Measurements from ENCODE around the gene HACD1. TPM values are rescaled to one million over a fixed set of nuclear protein-coding genes. Genes with fewer than 3 reads are reported as not detected.

The HACD1 gene
- total RNA-seq, 4 donors from 2014 or later, result 51.9 to 79.9 (median 71.2) TPM

DNA sequence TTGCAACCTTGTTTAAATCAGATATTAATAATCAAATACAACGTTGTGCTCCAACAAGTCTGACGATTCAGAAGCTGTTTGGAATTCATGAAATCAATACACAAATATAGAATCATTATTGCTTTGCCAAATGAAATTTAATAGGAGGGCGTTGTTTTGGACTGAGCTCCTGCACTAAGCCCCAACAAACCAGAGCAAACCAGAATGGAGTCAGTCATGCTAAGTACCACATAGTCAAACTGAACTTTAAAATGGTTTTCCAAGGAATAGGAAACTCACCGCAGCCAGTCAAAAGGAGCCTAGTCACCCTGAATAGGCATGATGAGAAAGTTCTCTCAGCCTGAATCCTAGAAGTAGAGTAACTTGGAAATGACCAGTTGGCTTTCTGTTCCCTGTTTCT lies 53.7 kb downstream of the HACD1 start:
- H3K9me3 ChIP-seq, result no peaks in the 10 kb centered on the region
- DNase-seq (ENCODE audit: extremely low spot score), result no peak
- intact Hi-C loops (cut with DNase I), result no loop called here
- no peaks in the 10 kb centered on the region for H3K27me3 ChIP-seq
- H3K4me1 ChIP-seq, result peaks cover 0 to 12% (median 11%) of the 10 kb centered on the region in 4 donors
- TF ChIP-seq POLR2AphosphoS5 (IDR thresholded peaks at IDR 0.05) (no peak), EP300 (IDR thresholded peaks at IDR 0.05) (no peak), POLR2A (IDR thresholded peaks at IDR 0.05; ENCODE audit: low read depth) (no peak)
- TF ChIP-seq, protein P1, sequence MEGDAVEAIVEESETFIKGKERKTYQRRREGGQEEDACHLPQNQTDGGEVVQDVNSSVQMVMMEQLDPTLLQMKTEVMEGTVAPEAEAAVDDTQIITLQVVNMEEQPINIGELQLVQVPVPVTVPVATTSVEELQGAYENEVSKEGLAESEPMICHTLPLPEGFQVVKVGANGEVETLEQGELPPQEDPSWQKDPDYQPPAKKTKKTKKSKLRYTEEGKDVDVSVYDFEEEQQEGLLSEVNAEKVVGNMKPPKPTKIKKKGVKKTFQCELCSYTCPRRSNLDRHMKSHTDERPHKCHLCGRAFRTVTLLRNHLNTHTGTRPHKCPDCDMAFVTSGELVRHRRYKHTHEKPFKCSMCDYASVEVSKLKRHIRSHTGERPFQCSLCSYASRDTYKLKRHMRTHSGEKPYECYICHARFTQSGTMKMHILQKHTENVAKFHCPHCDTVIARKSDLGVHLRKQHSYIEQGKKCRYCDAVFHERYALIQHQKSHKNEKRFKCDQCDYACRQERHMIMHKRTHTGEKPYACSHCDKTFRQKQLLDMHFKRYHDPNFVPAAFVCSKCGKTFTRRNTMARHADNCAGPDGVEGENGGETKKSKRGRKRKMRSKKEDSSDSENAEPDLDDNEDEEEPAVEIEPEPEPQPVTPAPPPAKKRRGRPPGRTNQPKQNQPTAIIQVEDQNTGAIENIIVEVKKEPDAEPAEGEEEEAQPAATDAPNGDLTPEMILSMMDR (IDR thresholded peaks at IDR 0.05), result no peak
- no peaks in the 10 kb centered on the region for H3K36me3 ChIP-seq
- WGBS, result 77% methylated on average over 4 of the region's 4 CpGs
- no peak overlapping the region for H3K4me3 ChIP-seq
- H3K27ac ChIP-seq (replicated peaks in 1 of 4), result no peak overlapping the region

DNA sequence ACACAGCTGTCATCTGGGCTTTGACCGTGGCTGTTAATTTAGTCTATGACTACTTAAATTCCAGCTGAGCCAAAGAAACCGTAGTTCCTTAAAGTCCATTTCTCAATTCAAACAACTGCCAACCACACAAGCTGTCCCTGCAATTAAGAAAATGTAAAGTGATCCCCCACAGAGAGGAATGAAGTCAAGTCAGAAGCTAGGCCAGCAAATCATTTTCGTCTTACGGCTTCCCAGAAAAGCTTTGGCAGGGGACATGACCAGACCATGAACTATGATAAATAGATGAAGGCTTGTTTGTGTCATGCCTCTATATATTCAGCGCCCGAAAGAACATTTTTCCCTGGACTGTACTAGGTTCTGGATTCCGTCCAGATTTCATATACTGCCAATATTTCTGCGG lies 54.6 kb downstream of the HACD1 start:
- no peaks in the 10 kb centered on the region for H3K9me3 ChIP-seq
- 28% methylated on average over 8 of the region's 8 CpGs for WGBS
- H3K27ac ChIP-seq (replicated peaks in 1 of 4), result no peak overlapping the region
- H3K4me3 ChIP-seq, result no peak overlapping the region
- H3K4me1 ChIP-seq, result peaks cover 0 to 12% (median 11%) of the 10 kb centered on the region in 4 donors
- intact Hi-C loops (cut with DNase I), result no loop called here
- no peak for DNase-seq (ENCODE audit: extremely low spot score)
- H3K36me3 ChIP-seq, result no peaks in the 10 kb centered on the region
- H3K27me3 ChIP-seq, result no peaks in the 10 kb centered on the region
- TF ChIP-seq POLR2A (IDR thresholded peaks at IDR 0.05; ENCODE audit: low read depth) (no peak), EP300 (IDR thresholded peaks at IDR 0.05) (no peak), POLR2AphosphoS5 (IDR thresholded peaks at IDR 0.05) (no peak)
- TF ChIP-seq, protein P1 (IDR thresholded peaks at IDR 0.05), result no peak

DNA sequence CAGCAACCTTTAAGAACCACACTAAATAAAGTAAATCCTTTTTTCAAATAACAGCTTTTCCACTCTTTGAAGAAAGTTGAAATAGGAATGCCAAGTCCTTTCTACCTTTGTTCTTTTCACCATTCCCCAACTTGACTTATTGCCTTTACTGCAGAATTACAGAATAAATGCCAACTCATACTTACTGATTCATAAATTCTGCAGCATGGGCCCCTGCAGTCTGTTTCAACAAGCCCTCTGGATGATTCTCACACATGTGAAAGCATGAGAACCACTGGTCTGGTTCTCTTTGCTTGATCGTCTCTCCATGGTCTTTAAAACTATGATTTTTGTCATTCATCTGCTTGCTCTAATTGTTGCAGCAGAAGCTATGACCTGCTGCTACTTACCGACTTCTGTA lies 56.1 kb downstream of the HACD1 start:
- Histone ChIP-seq H3K4me3 (no peak overlapping the region), H3K36me3 (no peaks in the 10 kb centered on the region), H3K27me3 (no peaks in the 10 kb centered on the region), H3K27ac (replicated peaks in 1 of 4) (no peak overlapping the region), H3K9me3 (no peaks in the 10 kb centered on the region), H3K4me1 (peaks cover 0 to 12% (median 11%) of the 10 kb centered on the region in 4 donors)
- 87% methylated on average over 2 of the region's 2 CpGs for WGBS
- TF ChIP-seq POLR2A (IDR thresholded peaks at IDR 0.05; ENCODE audit: low read depth) (no peak), POLR2AphosphoS5 (IDR thresholded peaks at IDR 0.05) (no peak), EP300 (IDR thresholded peaks at IDR 0.05) (no peak)
- TF ChIP-seq, protein P1 (IDR thresholded peaks at IDR 0.05), result no peak
- no peak for DNase-seq (ENCODE audit: extremely low spot score)
- intact Hi-C loops (cut with DNase I), result no loop called here

DNA sequence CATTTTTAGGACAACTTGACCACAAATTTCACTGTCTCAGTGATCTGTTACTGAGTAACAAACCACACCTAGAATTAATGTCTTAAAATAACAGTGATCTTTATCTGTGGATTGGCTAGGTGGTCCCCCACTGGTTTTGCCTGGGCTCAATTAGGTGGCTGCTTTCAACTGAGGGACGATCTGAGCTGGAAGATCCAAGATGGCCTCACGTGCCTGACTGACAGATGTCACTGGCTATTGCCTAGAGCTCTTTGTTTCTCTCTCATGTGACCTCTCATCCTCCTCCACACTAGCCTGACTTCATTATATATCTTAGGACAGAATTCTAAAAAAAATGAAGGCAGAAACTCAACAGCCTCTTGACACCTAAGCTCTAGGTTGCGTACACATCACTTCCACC lies 59.7 kb downstream of the HACD1 start:
- Histone ChIP-seq H3K9me3 (no peaks in the 10 kb centered on the region), H3K36me3 (no peaks in the 10 kb centered on the region), H3K27me3 (no peaks in the 10 kb centered on the region), H3K4me1 (peaks cover 0 to 7% (median 6%) of the 10 kb centered on the region in 4 donors), H3K27ac (replicated peaks in 1 of 4) (no peak overlapping the region), H3K4me3 (no peak overlapping the region)
- TF ChIP-seq EP300 (IDR thresholded peaks at IDR 0.05) (no peak), POLR2A (IDR thresholded peaks at IDR 0.05; ENCODE audit: low read depth) (no peak), POLR2AphosphoS5 (IDR thresholded peaks at IDR 0.05) (no peak)
- TF ChIP-seq, protein P1 (IDR thresholded peaks at IDR 0.05), result no peak
- intact Hi-C loops (cut with DNase I), result no loop called here
- WGBS, result 80% methylated on average over 3 of the region's 3 CpGs
- no peak for DNase-seq (ENCODE audit: extremely low spot score)

DNA sequence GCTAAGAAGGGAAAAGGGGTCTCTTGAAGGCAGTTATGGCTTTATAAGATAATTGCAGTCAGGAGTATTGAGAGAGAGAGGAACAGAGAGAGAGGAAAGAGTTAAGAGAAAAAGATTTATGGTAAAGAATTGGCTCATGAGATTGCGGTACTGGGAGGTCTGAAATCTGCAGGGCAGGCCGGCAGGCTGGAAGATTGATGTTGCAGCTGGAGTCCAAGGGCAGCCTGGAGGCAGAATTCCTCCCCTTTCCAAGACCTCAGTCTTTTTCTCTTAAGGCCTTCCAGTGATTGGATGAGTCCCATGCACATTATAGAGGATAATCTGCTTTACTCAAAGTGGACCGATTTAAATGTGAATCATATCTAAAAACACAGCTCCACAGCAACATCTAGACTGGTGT lies 68.4 kb downstream of the HACD1 start:
- Histone ChIP-seq H3K4me3 (no peak overlapping the region), H3K27ac (replicated peaks in 1 of 4) (no peak overlapping the region), H3K27me3 (no peaks in the 10 kb centered on the region), H3K36me3 (no peaks in the 10 kb centered on the region), H3K9me3 (no peaks in the 10 kb centered on the region), H3K4me1 (no peaks in the 10 kb centered on the region)
- no peak for TF ChIP-seq POLR2A (IDR thresholded peaks at IDR 0.05; ENCODE audit: low read depth)
- TF ChIP-seq, protein P1 (IDR thresholded peaks at IDR 0.05), result no peak
- TF ChIP-seq EP300 (IDR thresholded peaks at IDR 0.05), result no peak
- no peak for TF ChIP-seq POLR2AphosphoS5 (IDR thresholded peaks at IDR 0.05)
- WGBS, result 40% methylated on average over 3 of the region's 3 CpGs
- intact Hi-C loops (cut with DNase I), result no loop called here
- no peak for DNase-seq (ENCODE audit: extremely low spot score)

All from esophagus muscularis mucosa (tissue), 4 donors.